ENCODE data around the gene SSR4. TPM values are rescaled to one million over a fixed set of nuclear protein-coding genes. Genes with fewer than 3 reads are reported as not detected.

Gene SSR4
- total RNA-seq, 1 experiment from 2014 or later, result 360 TPM

DNA sequence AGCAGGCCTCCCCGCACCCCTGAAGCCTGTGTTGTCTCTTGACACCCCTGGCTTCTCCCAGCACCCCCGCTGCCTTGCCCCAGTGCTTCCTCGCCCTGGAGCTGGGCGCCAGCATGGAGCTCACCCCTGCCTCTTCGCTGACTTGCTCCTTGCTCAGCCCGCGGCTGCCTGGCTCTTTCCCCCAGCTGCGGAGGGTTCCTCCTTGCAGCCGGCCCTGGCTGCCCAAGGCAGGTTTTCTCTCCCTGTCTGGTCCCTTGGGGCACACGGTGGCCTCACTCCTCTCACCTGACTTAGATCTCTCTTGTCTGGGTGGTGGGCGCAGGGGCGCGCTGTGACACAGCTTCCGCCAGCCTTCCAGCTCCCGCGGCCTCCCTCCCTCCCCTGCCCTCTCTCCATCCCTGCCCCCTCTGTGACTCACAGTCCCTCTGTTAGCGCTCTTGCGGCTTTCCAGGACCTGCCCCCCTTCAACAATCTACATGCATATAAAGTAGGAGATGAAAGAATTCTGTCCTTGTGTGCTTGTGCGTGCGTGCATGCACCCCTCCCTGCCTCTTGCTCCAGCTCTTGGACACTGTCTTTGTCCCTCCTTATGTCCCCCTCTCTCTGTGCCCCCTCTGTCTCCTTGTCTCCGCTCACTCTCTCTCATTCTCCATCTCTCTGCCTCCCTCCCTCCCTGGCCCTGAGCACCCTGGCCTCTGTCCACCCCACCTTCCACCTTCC lies 28.2 kb upstream of the SSR4 start:
- BruUV-seq (replicated peaks), result no TSS peak
- DNase-seq, result peak; percentile 60
- Mint-ChIP-seq H3K4me1 (ENCODE audit: low read depth, unreplicated experiment) (peaks cover 11% of the 10 kb centered on the region), H3K4me3 (ENCODE audit: low read depth, unreplicated experiment) (peak overlapping the region; percentile 83), H3K27ac (ENCODE audit: unreplicated experiment) (peak overlapping the region; percentile 43), H3K27me3 (ENCODE audit: unreplicated experiment) (no peaks in the 10 kb centered on the region), H3K9me3 (ENCODE audit: low read depth, unreplicated experiment) (no peaks in the 10 kb centered on the region), H3K36me3 (ENCODE audit: insufficient read depth, unreplicated experiment) (peaks cover 42% of the 10 kb centered on the region)
- CTCF ChIA-PET, result interaction anchor here (0.6 to 0.8 kb wide), 2 partner anchors 145 to 181 kb away, joined by 3 to 4 read pairs; no protein-coding TSS in a partner anchor
- intact Hi-C loops (cut with micrococcal nuclease; ENCODE audit: unreplicated experiment), result no loop called here
- TF ChIP-seq, protein P1, sequence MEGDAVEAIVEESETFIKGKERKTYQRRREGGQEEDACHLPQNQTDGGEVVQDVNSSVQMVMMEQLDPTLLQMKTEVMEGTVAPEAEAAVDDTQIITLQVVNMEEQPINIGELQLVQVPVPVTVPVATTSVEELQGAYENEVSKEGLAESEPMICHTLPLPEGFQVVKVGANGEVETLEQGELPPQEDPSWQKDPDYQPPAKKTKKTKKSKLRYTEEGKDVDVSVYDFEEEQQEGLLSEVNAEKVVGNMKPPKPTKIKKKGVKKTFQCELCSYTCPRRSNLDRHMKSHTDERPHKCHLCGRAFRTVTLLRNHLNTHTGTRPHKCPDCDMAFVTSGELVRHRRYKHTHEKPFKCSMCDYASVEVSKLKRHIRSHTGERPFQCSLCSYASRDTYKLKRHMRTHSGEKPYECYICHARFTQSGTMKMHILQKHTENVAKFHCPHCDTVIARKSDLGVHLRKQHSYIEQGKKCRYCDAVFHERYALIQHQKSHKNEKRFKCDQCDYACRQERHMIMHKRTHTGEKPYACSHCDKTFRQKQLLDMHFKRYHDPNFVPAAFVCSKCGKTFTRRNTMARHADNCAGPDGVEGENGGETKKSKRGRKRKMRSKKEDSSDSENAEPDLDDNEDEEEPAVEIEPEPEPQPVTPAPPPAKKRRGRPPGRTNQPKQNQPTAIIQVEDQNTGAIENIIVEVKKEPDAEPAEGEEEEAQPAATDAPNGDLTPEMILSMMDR (IDR thresholded peaks at IDR 0.05; ENCODE audit: unreplicated experiment), result no peak

DNA sequence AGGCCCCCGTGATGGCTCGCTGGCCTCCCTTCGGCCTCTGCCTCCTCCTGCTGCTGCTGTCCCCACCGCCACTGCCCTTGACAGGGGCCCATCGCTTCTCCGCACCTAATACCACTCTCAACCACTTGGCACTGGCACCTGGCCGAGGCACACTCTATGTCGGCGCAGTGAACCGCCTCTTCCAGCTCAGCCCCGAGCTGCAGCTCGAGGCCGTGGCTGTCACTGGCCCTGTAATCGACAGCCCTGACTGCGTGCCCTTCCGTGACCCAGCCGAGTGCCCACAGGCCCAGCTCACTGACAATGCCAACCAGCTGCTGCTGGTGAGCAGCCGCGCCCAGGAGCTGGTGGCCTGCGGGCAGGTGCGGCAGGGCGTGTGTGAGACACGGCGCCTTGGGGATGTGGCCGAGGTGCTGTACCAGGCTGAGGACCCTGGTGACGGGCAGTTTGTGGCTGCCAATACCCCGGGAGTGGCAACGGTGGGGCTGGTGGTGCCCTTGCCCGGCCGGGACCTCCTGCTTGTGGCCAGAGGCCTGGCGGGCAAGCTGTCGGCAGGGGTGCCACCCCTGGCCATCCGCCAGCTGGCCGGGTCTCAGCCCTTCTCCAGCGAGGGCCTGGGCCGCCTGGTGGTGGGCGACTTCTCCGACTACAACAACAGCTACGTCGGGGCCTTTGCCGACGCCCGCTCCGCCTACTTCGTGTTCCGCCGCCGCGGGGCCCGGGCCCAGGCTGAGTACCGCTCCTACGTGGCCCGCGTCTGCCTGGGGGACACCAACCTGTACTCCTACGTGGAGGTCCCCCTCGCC lies 27.4 kb upstream of the SSR4 start:
- H3K9me3 Mint-ChIP-seq (ENCODE audit: low read depth, unreplicated experiment), result no peaks in the 10 kb centered on the region
- H3K27me3 Mint-ChIP-seq (ENCODE audit: unreplicated experiment), result no peaks in the 10 kb centered on the region
- intact Hi-C loops (cut with micrococcal nuclease; ENCODE audit: unreplicated experiment), result no loop called here
- no peak for DNase-seq
- TF ChIP-seq, protein P1 (IDR thresholded peaks at IDR 0.05; ENCODE audit: unreplicated experiment), result no peak
- H3K27ac Mint-ChIP-seq (ENCODE audit: unreplicated experiment), result peak overlapping the region; percentile 43
- CTCF ChIA-PET, result interaction anchor here (0.8 kb wide), 1 partner anchor 144 kb away, joined by 3 read pairs; no protein-coding TSS in a partner anchor
- BruUV-seq (replicated peaks), result no TSS peak
- H3K4me1 Mint-ChIP-seq (ENCODE audit: low read depth, unreplicated experiment), result peaks cover 11% of the 10 kb centered on the region
- H3K4me3 Mint-ChIP-seq (ENCODE audit: low read depth, unreplicated experiment), result peak overlapping the region; percentile 83
- H3K36me3 Mint-ChIP-seq (ENCODE audit: insufficient read depth, unreplicated experiment), result peaks cover 42% of the 10 kb centered on the region

DNA sequence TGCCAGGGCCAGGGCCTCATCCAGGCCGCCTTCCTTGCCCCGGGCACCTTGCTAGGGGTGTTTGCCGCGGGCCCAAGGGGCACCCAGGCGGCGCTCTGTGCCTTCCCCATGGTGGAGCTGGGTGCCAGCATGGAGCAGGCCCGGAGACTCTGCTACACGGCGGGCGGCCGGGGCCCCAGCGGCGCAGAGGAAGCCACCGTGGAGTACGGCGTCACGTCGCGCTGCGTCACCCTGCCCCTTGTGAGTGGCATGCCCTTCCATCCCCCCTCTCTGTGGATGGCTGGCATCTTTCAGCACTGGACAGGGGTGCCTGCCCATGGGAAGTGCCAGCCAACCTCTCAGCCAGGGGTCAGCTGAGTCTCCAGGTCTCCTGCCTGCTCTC lies 26.8 kb upstream of the SSR4 start:
- CTCF ChIA-PET, result no interaction called here

DNA sequence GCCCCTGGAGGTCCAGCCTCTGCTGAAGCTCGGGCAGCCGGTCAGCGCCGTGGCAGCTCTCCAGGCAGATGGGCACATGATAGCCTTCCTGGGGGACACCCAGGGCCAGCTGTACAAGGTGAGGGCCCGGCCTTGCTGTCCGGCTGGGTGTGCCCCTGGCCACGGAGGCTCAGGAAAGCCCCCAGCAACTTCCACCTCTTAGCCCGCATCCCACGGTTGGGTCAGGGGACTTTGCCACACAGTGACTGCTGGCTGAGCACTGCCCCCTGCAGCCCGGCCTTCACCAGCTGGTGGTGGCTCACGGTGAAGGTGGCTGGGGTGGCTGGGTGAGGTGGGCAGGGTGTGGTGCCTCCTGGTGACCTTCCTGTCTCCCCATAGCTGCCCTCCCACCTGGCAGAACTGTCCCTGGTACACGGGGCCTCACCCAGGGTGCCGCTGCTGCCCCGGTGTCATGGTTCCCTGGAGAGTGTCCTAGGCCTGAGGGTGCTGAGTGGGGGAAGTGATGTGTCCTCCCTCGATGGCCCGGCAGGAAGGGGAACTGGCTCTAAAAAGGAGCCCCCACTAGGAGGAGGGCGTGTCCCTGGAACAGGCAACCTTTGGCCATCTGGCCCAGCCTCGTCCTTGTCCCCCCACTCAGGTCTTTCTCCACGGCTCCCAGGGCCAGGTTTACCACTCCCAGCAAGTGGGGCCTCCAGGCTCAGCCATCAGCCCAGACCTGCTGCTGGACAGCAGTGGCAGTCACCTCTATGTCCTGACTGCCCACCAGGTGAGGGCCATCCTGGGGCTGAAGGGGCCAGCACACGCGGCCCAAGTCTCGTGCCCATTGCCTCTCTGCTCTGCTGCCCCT lies 25.9 kb upstream of the SSR4 start:
- intact Hi-C loops (cut with micrococcal nuclease; ENCODE audit: unreplicated experiment), result no loop called here
- Mint-ChIP-seq H3K27ac (ENCODE audit: unreplicated experiment) (no peak overlapping the region), H3K9me3 (ENCODE audit: low read depth, unreplicated experiment) (no peaks in the 10 kb centered on the region), H3K36me3 (ENCODE audit: insufficient read depth, unreplicated experiment) (peaks cover 37% of the 10 kb centered on the region), H3K4me1 (ENCODE audit: low read depth, unreplicated experiment) (peaks cover 11% of the 10 kb centered on the region), H3K4me3 (ENCODE audit: low read depth, unreplicated experiment) (no peak overlapping the region), H3K27me3 (ENCODE audit: unreplicated experiment) (no peaks in the 10 kb centered on the region)
- DNase-seq, result no peak
- TF ChIP-seq, protein P1 (IDR thresholded peaks at IDR 0.05; ENCODE audit: unreplicated experiment), result no peak
- CTCF ChIA-PET, result no interaction called here
- no TSS peak for BruUV-seq (replicated peaks)

More for the DNA sequence above, 26.8 kb upstream of the SSR4 start:
- no TSS peak for BruUV-seq (replicated peaks)
- intact Hi-C loops (cut with micrococcal nuclease; ENCODE audit: unreplicated experiment), result no loop called here
- no peak for DNase-seq
- Mint-ChIP-seq H3K4me1 (ENCODE audit: low read depth, unreplicated experiment) (peaks cover 11% of the 10 kb centered on the region), H3K36me3 (ENCODE audit: insufficient read depth, unreplicated experiment) (peaks cover 42% of the 10 kb centered on the region), H3K9me3 (ENCODE audit: low read depth, unreplicated experiment) (no peaks in the 10 kb centered on the region), H3K27me3 (ENCODE audit: unreplicated experiment) (no peaks in the 10 kb centered on the region), H3K27ac (ENCODE audit: unreplicated experiment) (no peak overlapping the region), H3K4me3 (ENCODE audit: low read depth, unreplicated experiment) (no peak overlapping the region)
- TF ChIP-seq, protein P1 (IDR thresholded peaks at IDR 0.05; ENCODE audit: unreplicated experiment), result no peak

All from Calu3 (cell line).